Caco-2 (cell line): ENCODE results near the gene FOCAD. TPM values are rescaled to one million over a fixed set of nuclear protein-coding genes. Genes with fewer than 3 reads are reported as not detected.

Source experiments
- BruUV-seq: library from RNA; stranded (reverse); fragments of 400-500 nt; replicated peaks from 2 replicates; lab custom pipeline; 2021; lab: Mats Ljungman, UMichigan
- CTCF ChIA-PET: fragments of 300-600 bp; sonication (Branson Sonifier 250); formaldehyde crosslinking; loops from one replicate; lab custom pipeline; 2022; ENCODE audit warnings: antibody characterized with exemption; lab: Charles Lee
- POLR2A ChIA-PET: fragments of 300-600 bp; sonication (Branson Sonifier 250); formaldehyde crosslinking; loops from one replicate; lab custom pipeline; 2022; ENCODE audit warnings: antibody characterized with exemption; lab: Charles Lee
- DNase-seq, 2 experiments: peaks; one replicate each; pipeline versions ENCODE4 v3.0.0 to v3.0.0-alpha.2; 2020 to 2022
- H3K27me3 ChIP-seq: replicated peaks from 2 replicates; pipeline ENCODE4 v1.6.0; 2011; ENCODE audit warnings: low read length; ENCODE audit not compliant: control insufficient read depth, insufficient read depth
- H3K36me3 ChIP-seq: 2 replicates; pipeline ENCODE4 v1.5.1; 2011; ENCODE audit warnings: low read length; ENCODE audit not compliant: control insufficient read depth, insufficient read depth
- H3K4me1 ChIP-seq: fragments of 250-450 bp; sonication (Bioruptor Pico); 2 replicates; pipeline ENCODE4 v1.5.1; 2020; ENCODE audit warnings: mild to moderate bottlenecking
- H3K4me3 ChIP-seq: 2 replicates; pipeline ENCODE4 v1.5.1; 2011; ENCODE audit warnings: low read depth, mild to moderate bottlenecking, control low read depth, low read length
- H3K9me3 ChIP-seq: fragments of 250-450 bp; sonication (Bioruptor Pico); 2 replicates; pipeline ENCODE4 v1.5.1; 2020; ENCODE audit warnings: mild to moderate bottlenecking, moderate library complexity
- H3K27ac Mint-ChIP-seq: one replicate; pipeline ENCODE4 v1.8.0; 2022; ENCODE audit warnings: mixed read lengths; ENCODE audit not compliant: unreplicated experiment
- H3K27me3 Mint-ChIP-seq: one replicate; pipeline ENCODE4 v1.8.0; 2022; ENCODE audit warnings: mixed read lengths; ENCODE audit not compliant: insufficient read depth, unreplicated experiment
- H3K36me3 Mint-ChIP-seq: one replicate; pipeline ENCODE4 v1.8.0; 2022; ENCODE audit warnings: mild to moderate bottlenecking, mixed read lengths; ENCODE audit not compliant: insufficient read depth, unreplicated experiment
- H3K4me1 Mint-ChIP-seq: one replicate; pipeline ENCODE4 v1.8.0; 2022; ENCODE audit warnings: low read depth, mixed read lengths; ENCODE audit not compliant: unreplicated experiment
- H3K4me3 Mint-ChIP-seq: one replicate; pipeline ENCODE4 v1.8.0; 2022; ENCODE audit warnings: mild to moderate bottlenecking, moderate library complexity, mixed read lengths; ENCODE audit not compliant: unreplicated experiment
- H3K9me3 Mint-ChIP-seq: one replicate; pipeline ENCODE4 v1.8.0; 2022; ENCODE audit warnings: mixed read lengths; ENCODE audit not compliant: unreplicated experiment
- CTCF ChIP-seq, 2 experiments: fragments of 200-600 bp in 1 of 2; IDR thresholded peaks; 1 replicate in 1 of 2; 2 replicates in 1 of 2; pipeline versions ENCODE4 v1.5.1 to v1.8.0; 2011 to 2022; ENCODE audit warnings: antibody characterized with exemption in 1 of 2, control low read depth in 1 of 2, inconsistent platforms in 1 of 2, low read depth in 1 of 2, low read length in 1 of 2, mild to moderate bottlenecking in 1 of 2, moderate library complexity in 1 of 2; ENCODE audit not compliant: insufficient read depth in 1 of 2, severe bottlenecking in 1 of 2, unreplicated experiment in 1 of 2
- intact Hi-C: fragments of 100-400 bp; cut with micrococcal nuclease; formaldehyde crosslinking; loops from one replicate; pipeline ENCODE4 v1.10.0; 2022; ENCODE audit not compliant: unreplicated experiment
- total RNA-seq: library from RNA; stranded (reverse); gene quantifications from 2 replicates; pipeline ENCODE4 v1.2.3, GENCODE V29; 2022

FOCAD gene
- total RNA-seq, 1 experiment from 2014 or later, result 20.4 TPM

- no TSS peak for BruUV-seq
- Mint-ChIP-seq H3K9me3 (no peaks in the 10 kb centered on the region), H3K36me3 (no peaks in the 10 kb centered on the region), H3K27ac (no peak overlapping the region), H3K27me3 (no peaks in the 10 kb centered on the region), H3K4me1 (peaks cover 7% of the 10 kb centered on the region), H3K4me3 (no peak overlapping the region)
- CTCF ChIA-PET, result no interaction called here
- no peak for TF ChIP-seq CTCF (IDR thresholded peaks at IDR 0.05; ENCODE audit: insufficient read depth in 1 of 2, low read depth in 1 of 2, low read length in 1 of 2, severe bottlenecking in 1 of 2, unreplicated experiment in 1 of 2)
- intact Hi-C loops, result no loop called here
- Histone ChIP-seq H3K9me3 (no peaks in the 10 kb centered on the region), H3K36me3 (no peaks in the 10 kb centered on the region), H3K4me1 (no peaks in the 10 kb centered on the region), H3K27me3 (no peaks in the 10 kb centered on the region), H3K4me3 (no peak overlapping the region)
- no peak for DNase-seq
- POLR2A ChIA-PET, result no interaction called here
These were observed 186.1 kb downstream of the FOCAD start for GRCh38 chr9:20870115-20870514.

- no TSS peak for BruUV-seq
- Histone ChIP-seq H3K36me3 (no peaks in the 10 kb centered on the region), H3K4me3 (no peak overlapping the region), H3K27me3 (no peaks in the 10 kb centered on the region), H3K4me1 (no peaks in the 10 kb centered on the region), H3K9me3 (no peaks in the 10 kb centered on the region)
- Mint-ChIP-seq H3K27me3 (no peaks in the 10 kb centered on the region), H3K4me3 (no peak overlapping the region), H3K36me3 (no peaks in the 10 kb centered on the region), H3K4me1 (peaks cover 7% of the 10 kb centered on the region), H3K27ac (no peak overlapping the region), H3K9me3 (no peaks in the 10 kb centered on the region)
- DNase-seq, result no peak
- POLR2A ChIA-PET, result no interaction called here
- no peak for TF ChIP-seq CTCF (IDR thresholded peaks at IDR 0.05; ENCODE audit: insufficient read depth in 1 of 2, low read depth in 1 of 2, low read length in 1 of 2, severe bottlenecking in 1 of 2, unreplicated experiment in 1 of 2)
- intact Hi-C loops, result no loop called here
- CTCF ChIA-PET, result no interaction called here
These were observed 188.4 kb downstream of the FOCAD start for GRCh38 chr9:20872340-20872977.

- peaks cover 7% of the 10 kb centered on the region for H3K4me1 Mint-ChIP-seq
- no peaks in the 10 kb centered on the region for H3K9me3 Mint-ChIP-seq
- no peaks in the 10 kb centered on the region for H3K27me3 Mint-ChIP-seq
- H3K4me3 ChIP-seq, result no peak overlapping the region
- no peak overlapping the region for H3K4me3 Mint-ChIP-seq
- intact Hi-C loops, result no loop called here
- BruUV-seq, result no TSS peak
- no peaks in the 10 kb centered on the region for H3K4me1 ChIP-seq
- TF ChIP-seq CTCF (IDR thresholded peaks at IDR 0.05; ENCODE audit: insufficient read depth in 1 of 2, low read depth in 1 of 2, low read length in 1 of 2, severe bottlenecking in 1 of 2, unreplicated experiment in 1 of 2), result no peak
- POLR2A ChIA-PET, result no interaction called here
- no peak overlapping the region for H3K27ac Mint-ChIP-seq
- H3K36me3 Mint-ChIP-seq, result no peaks in the 10 kb centered on the region
- no peak for DNase-seq
- CTCF ChIA-PET, result no interaction called here
- no peaks in the 10 kb centered on the region for H3K36me3 ChIP-seq
- H3K27me3 ChIP-seq, result no peaks in the 10 kb centered on the region
- H3K9me3 ChIP-seq, result no peaks in the 10 kb centered on the region
These were observed 189.3 kb downstream of the FOCAD start for GRCh38 chr9:20873240-20873865.
